ENCODE measurements around the gene WWOX. TPM values are rescaled to one million over a fixed set of nuclear protein-coding genes. Genes with fewer than 3 reads are reported as not detected.

The WWOX gene
- total RNA-seq, 6 donors from 2014 or later: 18.7 to 167 (median 31.0) TPM

DNA sequence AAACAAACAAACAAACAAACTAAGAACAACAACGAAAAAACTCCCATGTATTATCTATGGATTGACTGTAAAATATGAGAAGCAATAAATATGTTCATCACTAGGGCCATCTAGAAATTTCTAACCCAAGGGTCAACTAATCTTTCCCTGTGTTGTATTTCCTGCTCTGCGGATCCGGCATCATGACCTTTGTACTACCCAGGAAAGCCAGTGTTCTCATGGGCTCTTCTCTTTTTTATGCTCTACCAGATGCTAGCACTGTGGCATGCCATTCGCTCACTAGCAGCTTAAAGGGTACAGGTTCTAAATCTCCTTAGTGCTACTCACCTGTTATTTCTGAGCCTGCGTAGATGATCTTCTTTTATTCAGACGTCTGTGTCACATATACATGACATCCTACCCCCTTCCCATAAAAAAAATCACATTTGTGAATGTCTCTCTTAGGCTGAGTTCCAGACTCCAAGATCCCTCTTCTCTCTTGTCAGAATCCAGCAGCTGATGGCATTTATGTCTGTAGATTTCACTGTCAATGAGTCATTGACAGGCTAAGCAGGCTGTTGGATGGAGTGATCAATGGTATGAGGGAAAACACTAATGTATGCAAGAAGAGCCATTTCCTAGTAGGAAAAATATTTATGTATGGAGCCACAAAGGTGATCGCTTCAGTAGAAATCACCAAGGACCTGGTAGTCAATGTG lies 100.0 kb downstream of the WWOX start:
- DNase-seq (no peak), ATAC-seq (ENCODE audit: low FRiP score in 2 of 2) (no peak)
- Histone ChIP-seq H3K4me3 (no peak overlapping the region), H3K9me3 (no peaks in the 10 kb centered on the region), H3K27ac (no peak overlapping the region), H3K4me1 (no peaks in the 10 kb centered on the region), H3K27me3 (no peaks in the 10 kb centered on the region), H3K36me3 (no peaks in the 10 kb centered on the region)
- no peak for TF ChIP-seq POLR2AphosphoS5 (IDR thresholded peaks at IDR 0.05)
- TF ChIP-seq, protein P1, sequence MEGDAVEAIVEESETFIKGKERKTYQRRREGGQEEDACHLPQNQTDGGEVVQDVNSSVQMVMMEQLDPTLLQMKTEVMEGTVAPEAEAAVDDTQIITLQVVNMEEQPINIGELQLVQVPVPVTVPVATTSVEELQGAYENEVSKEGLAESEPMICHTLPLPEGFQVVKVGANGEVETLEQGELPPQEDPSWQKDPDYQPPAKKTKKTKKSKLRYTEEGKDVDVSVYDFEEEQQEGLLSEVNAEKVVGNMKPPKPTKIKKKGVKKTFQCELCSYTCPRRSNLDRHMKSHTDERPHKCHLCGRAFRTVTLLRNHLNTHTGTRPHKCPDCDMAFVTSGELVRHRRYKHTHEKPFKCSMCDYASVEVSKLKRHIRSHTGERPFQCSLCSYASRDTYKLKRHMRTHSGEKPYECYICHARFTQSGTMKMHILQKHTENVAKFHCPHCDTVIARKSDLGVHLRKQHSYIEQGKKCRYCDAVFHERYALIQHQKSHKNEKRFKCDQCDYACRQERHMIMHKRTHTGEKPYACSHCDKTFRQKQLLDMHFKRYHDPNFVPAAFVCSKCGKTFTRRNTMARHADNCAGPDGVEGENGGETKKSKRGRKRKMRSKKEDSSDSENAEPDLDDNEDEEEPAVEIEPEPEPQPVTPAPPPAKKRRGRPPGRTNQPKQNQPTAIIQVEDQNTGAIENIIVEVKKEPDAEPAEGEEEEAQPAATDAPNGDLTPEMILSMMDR (IDR thresholded peaks at IDR 0.05): no peak
- TF ChIP-seq EP300 (IDR thresholded peaks at IDR 0.05): no peak
- TF ChIP-seq POLR2A (IDR thresholded peaks at IDR 0.05): no peak
- WGBS, 2 donors: 82 to 87% methylated on average over 7 of the region's 7 CpGs

DNA sequence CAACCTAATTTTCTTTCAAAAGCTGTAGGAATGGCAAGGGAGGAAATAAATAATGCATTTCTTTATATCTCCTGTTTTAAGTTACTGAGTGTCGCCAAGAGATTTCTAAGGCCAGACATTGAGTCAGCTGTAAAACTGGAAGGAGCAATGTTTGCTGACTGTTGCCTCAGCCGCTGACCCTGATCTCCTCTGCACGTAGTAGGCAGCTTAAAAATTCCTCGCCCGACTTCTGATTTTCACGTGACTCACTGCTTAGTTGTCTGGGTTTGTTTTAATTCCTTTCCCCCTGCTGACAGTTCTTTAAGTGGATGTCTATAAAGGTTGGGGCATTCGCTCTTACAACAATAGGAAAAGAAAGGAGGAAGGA lies 100.6 kb downstream of the WWOX start:
- DNase-seq (no peak), ATAC-seq (ENCODE audit: low FRiP score in 2 of 2) (no peak)
- H3K9me3 ChIP-seq: no peaks in the 10 kb centered on the region
- no peaks in the 10 kb centered on the region for H3K4me1 ChIP-seq
- H3K27me3 ChIP-seq: no peaks in the 10 kb centered on the region
- no peak for TF ChIP-seq EP300 (IDR thresholded peaks at IDR 0.05)
- TF ChIP-seq, protein P1 (IDR thresholded peaks at IDR 0.05): no peak
- no peak for TF ChIP-seq POLR2AphosphoS5 (IDR thresholded peaks at IDR 0.05)
- no peak for TF ChIP-seq POLR2A (IDR thresholded peaks at IDR 0.05)
- no peaks in the 10 kb centered on the region for H3K36me3 ChIP-seq
- no peak overlapping the region for H3K27ac ChIP-seq
- WGBS, 2 donors: 88% methylated on average over 7 of the region's 7 CpGs
- H3K4me3 ChIP-seq: no peak overlapping the region

DNA sequence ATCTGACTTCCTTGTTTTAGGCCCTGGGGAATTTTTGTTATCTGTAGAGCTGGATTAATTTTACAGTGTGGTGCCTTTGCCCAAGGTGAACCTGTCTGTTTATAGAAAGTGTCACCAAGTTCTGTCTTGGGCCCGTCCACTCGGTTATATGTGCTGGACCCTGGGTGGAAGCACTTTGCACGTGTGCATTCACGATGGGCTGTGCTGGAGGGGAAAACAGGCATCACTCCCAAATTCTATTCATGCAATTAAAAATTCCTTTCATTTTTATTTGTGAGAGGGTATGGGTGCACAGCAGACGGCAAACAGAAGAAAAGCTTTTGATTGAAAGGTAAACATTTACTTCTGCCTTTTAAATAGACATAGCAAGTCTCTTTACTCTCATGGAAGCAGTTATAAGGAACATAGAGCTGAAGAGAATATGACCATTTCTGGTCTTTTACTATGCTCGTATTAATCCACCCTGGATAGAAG lies 101.2 kb downstream of the WWOX start:
- ATAC-seq (ENCODE audit: low FRiP score in 2 of 2) (no peak), DNase-seq (no peak)
- Histone ChIP-seq H3K27ac (no peak overlapping the region), H3K4me1 (no peaks in the 10 kb centered on the region), H3K9me3 (no peaks in the 10 kb centered on the region), H3K27me3 (no peaks in the 10 kb centered on the region), H3K4me3 (no peak overlapping the region), H3K36me3 (no peaks in the 10 kb centered on the region)
- TF ChIP-seq POLR2A (IDR thresholded peaks at IDR 0.05) (no peak), POLR2AphosphoS5 (IDR thresholded peaks at IDR 0.05) (no peak), EP300 (IDR thresholded peaks at IDR 0.05) (no peak)
- TF ChIP-seq, protein P1 (IDR thresholded peaks at IDR 0.05): no peak
- 56 to 61% methylated on average over 6 of the region's 6 CpGs for WGBS, 2 donors

DNA sequence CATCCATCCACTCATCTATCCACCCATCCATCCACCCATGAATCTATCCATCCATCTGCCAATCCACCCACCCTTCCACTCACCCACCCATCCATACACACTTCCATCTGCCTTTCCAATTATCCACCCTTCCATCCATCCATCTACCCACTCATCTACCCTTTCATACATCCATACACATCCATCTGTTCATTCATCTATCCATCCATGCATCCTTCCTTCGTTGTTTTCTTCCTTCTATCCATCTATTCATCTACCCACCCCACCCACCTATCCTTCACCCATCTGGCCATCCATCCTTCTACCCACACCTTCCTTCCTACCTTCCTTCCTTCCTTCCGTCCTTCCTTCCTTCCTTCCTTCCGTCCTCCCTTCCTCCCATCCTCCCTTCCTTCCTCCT lies 106.1 kb downstream of the WWOX start:
- DNase-seq (no peak), ATAC-seq (ENCODE audit: low FRiP score in 2 of 2) (no peak)
- Histone ChIP-seq H3K9me3 (no peaks in the 10 kb centered on the region), H3K36me3 (no peaks in the 10 kb centered on the region), H3K4me1 (peaks cover 0 to 4% (median 3%) of the 10 kb centered on the region in 4 donors), H3K27me3 (no peaks in the 10 kb centered on the region), H3K4me3 (no peak overlapping the region), H3K27ac (no peak overlapping the region)
- WGBS, 2 donors: 86 to 90% methylated on average over 3 of the region's 3 CpGs
- TF ChIP-seq POLR2A (IDR thresholded peaks at IDR 0.05): no peak
- TF ChIP-seq EP300 (IDR thresholded peaks at IDR 0.05): no peak
- no peak for TF ChIP-seq POLR2AphosphoS5 (IDR thresholded peaks at IDR 0.05)
- TF ChIP-seq, protein P1 (IDR thresholded peaks at IDR 0.05): no peak
